RWPE2 (cell line): ENCODE measurements around the gene PDE4C.

Source experiments
- ATAC-seq: fragments of 200-7000 bp; cut with Tn5 transposase; 3 replicates; pipeline ENCODE4 v1.9.1; 2021; ENCODE audit warnings: low read depth
- DNase-seq: peaks from one replicate; pipeline ENCODE4 v3.0.0-alpha.2; 2020; ENCODE audit warnings: low spot score
- H3K27ac ChIP-seq: fragments of 450-650 bp; 2 replicates; pipeline ENCODE4 v1.5.1; 2017; ENCODE audit warnings: mild to moderate bottlenecking; ENCODE audit not compliant: poor library complexity, severe bottlenecking
- H3K27me3 ChIP-seq: fragments of 250-450 bp; sonication (Bioruptor Pico); 2 replicates; pipeline ENCODE4 v1.5.1; 2021; ENCODE audit warnings: mild to moderate bottlenecking, moderate library complexity; ENCODE audit not compliant: insufficient read depth, poor library complexity, severe bottlenecking
- H3K36me3 ChIP-seq: fragments of 250-450 bp; sonication (Bioruptor Pico); 2 replicates; pipeline ENCODE4 v1.5.1; 2020; ENCODE audit warnings: low read depth, mild to moderate bottlenecking, moderate library complexity
- H3K4me1 ChIP-seq: fragments of 250-450 bp; sonication (Bioruptor Pico); 2 replicates; pipeline ENCODE4 v1.5.1; 2021; ENCODE audit warnings: mild to moderate bottlenecking, moderate library complexity; ENCODE audit not compliant: insufficient read depth, poor library complexity, severe bottlenecking
- H3K4me3 ChIP-seq: fragments of 250-450 bp; sonication (Bioruptor Pico); 2 replicates; pipeline ENCODE4 v1.5.1; 2021; ENCODE audit warnings: mild to moderate bottlenecking, moderate library complexity; ENCODE audit not compliant: severe bottlenecking
- H3K9me3 ChIP-seq: fragments of 250-450 bp; sonication (Bioruptor Pico); 2 replicates; pipeline ENCODE4 v1.5.1; 2021; ENCODE audit warnings: mild to moderate bottlenecking, moderate library complexity; ENCODE audit not compliant: severe bottlenecking
- CTCF ChIP-seq: fragments of 450-650 bp; IDR thresholded peaks from one replicate; pipeline ENCODE4 v1.5.1; 2017; ENCODE audit warnings: mild to moderate bottlenecking, moderate library complexity; ENCODE audit not compliant: poor library complexity, severe bottlenecking

Gene PDE4C

DNA sequence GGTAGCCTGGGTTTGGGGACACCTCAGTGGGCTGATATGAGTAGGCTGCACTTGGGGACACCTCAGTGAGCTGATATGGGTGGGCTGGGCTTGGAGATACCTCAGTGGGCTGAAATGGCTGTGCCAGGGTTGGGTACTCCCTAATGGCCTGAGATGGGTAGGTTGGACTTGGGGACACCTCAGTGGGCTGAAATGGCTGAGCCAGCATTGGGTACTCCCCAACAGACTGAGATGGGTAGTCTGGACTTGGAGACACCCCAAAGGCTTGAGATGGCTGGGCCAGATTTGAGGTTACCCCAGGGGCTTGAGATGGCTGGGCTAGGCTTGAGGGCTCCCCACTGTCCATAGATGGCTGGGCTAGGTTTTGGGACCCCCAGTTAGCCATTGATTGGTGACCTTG, 35.9 kb upstream of the PDE4C start:
- Histone ChIP-seq H3K4me3 (no peak overlapping the region), H3K27me3 (no peaks in the 10 kb centered on the region), H3K36me3 (no peaks in the 10 kb centered on the region), H3K9me3 (no peaks in the 10 kb centered on the region), H3K27ac (no peak overlapping the region), H3K4me1 (no peaks in the 10 kb centered on the region)
- DNase-seq (no peak), ATAC-seq (no peak)
- no peak for TF ChIP-seq CTCF

GRCh38 chr19:18261474-18261873, 35.2 kb upstream of the PDE4C start:
- Histone ChIP-seq H3K4me3 (no peak overlapping the region), H3K27me3 (no peaks in the 10 kb centered on the region), H3K9me3 (no peaks in the 10 kb centered on the region), H3K36me3 (no peaks in the 10 kb centered on the region), H3K27ac (no peak overlapping the region), H3K4me1 (no peaks in the 10 kb centered on the region)
- no peak for TF ChIP-seq CTCF
- no peak for ATAC-seq
- no peak for DNase-seq

GRCh38 chr19:18259893-18260292, 33.7 kb upstream of the PDE4C start:
- ATAC-seq, result no peak
- no peaks in the 10 kb centered on the region for H3K9me3 ChIP-seq
- TF ChIP-seq CTCF, result no peak
- DNase-seq, result no peak
- H3K4me3 ChIP-seq, result no peak overlapping the region
- no peaks in the 10 kb centered on the region for H3K36me3 ChIP-seq
- H3K27ac ChIP-seq, result no peak overlapping the region
- H3K4me1 ChIP-seq, result no peaks in the 10 kb centered on the region
- no peaks in the 10 kb centered on the region for H3K27me3 ChIP-seq

GRCh38 chr19:18257503-18258470, 31.5 kb upstream of the PDE4C start:
- TF ChIP-seq CTCF, result no peak
- Histone ChIP-seq H3K36me3 (no peaks in the 10 kb centered on the region), H3K27me3 (no peaks in the 10 kb centered on the region), H3K4me1 (no peaks in the 10 kb centered on the region), H3K27ac (no peak overlapping the region), H3K4me3 (no peak overlapping the region), H3K9me3 (no peaks in the 10 kb centered on the region)
- DNase-seq, result no peak
- ATAC-seq, result no peak
